ENCODE measurements around the gene EPHB1. TPM values are rescaled to one million over a fixed set of nuclear protein-coding genes. Genes with fewer than 3 reads are reported as not detected.

Gene EPHB1
- total RNA-seq, 1 donor from 2014 or later = 1.3 TPM

DNA sequence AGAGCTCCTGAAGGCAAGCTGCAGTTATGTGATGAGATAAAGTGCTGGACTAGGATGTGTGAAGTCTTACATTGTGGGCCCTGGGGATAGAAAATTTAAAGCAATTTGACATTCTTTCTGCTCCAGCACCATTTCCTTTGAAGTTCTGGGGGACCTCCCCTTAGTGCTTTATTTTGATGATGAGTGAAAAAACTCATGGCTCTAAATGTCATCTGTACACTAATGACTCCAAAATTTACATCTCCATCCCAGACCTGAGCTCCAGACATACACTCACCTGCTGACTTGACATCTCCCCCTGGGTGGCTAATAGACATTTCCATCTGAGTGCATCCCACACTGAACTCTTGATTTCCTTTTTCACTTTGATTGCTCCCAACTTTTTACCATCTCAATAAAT is 276.4 kb downstream of the EPHB1 start:
- DNase-seq (ENCODE audit: low spot score in 2 of 2, unreplicated experiment in 2 of 2) = no peak
- H3K9me3 Mint-ChIP-seq = peaks cover 29% of the 10 kb centered on the region
- no peaks in the 10 kb centered on the region for H3K27me3 Mint-ChIP-seq (ENCODE audit: low read depth)
- H3K4me3 Mint-ChIP-seq = no peak overlapping the region
- TF ChIP-seq, protein P1, sequence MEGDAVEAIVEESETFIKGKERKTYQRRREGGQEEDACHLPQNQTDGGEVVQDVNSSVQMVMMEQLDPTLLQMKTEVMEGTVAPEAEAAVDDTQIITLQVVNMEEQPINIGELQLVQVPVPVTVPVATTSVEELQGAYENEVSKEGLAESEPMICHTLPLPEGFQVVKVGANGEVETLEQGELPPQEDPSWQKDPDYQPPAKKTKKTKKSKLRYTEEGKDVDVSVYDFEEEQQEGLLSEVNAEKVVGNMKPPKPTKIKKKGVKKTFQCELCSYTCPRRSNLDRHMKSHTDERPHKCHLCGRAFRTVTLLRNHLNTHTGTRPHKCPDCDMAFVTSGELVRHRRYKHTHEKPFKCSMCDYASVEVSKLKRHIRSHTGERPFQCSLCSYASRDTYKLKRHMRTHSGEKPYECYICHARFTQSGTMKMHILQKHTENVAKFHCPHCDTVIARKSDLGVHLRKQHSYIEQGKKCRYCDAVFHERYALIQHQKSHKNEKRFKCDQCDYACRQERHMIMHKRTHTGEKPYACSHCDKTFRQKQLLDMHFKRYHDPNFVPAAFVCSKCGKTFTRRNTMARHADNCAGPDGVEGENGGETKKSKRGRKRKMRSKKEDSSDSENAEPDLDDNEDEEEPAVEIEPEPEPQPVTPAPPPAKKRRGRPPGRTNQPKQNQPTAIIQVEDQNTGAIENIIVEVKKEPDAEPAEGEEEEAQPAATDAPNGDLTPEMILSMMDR (IDR thresholded peaks at IDR 0.05; ENCODE audit: unreplicated experiment) = no peak
- no peaks in the 10 kb centered on the region for H3K4me1 Mint-ChIP-seq
- no peak overlapping the region for H3K27ac Mint-ChIP-seq
- H3K36me3 Mint-ChIP-seq = no peaks in the 10 kb centered on the region

DNA sequence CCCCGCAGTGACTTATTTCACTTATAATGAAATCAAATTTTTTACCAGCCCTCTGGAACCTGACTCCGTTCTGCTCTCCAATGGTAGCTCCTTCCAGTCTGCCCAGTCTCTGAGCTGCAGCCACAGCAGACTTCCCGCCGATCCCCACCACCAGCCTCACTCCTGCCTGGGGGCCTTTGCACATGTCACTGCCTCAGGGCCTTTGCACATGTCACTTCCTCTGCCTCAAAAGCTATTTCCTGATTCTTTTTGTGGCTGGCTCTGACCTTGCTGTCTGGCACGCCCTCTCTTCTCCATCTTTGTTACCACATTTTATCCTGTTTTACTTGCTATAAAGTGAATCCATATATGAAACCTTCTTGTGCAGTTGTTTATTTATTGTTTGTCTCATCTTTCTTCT is 277.4 kb downstream of the EPHB1 start:
- H3K4me3 Mint-ChIP-seq = no peak overlapping the region
- no peaks in the 10 kb centered on the region for H3K36me3 Mint-ChIP-seq
- no peaks in the 10 kb centered on the region for H3K4me1 Mint-ChIP-seq
- DNase-seq (ENCODE audit: low spot score in 2 of 2, unreplicated experiment in 2 of 2) = no peak
- TF ChIP-seq, protein P1 (IDR thresholded peaks at IDR 0.05; ENCODE audit: unreplicated experiment) = no peak
- H3K9me3 Mint-ChIP-seq = peaks cover 25% of the 10 kb centered on the region
- H3K27ac Mint-ChIP-seq = no peak overlapping the region
- H3K27me3 Mint-ChIP-seq (ENCODE audit: low read depth) = no peaks in the 10 kb centered on the region

DNA sequence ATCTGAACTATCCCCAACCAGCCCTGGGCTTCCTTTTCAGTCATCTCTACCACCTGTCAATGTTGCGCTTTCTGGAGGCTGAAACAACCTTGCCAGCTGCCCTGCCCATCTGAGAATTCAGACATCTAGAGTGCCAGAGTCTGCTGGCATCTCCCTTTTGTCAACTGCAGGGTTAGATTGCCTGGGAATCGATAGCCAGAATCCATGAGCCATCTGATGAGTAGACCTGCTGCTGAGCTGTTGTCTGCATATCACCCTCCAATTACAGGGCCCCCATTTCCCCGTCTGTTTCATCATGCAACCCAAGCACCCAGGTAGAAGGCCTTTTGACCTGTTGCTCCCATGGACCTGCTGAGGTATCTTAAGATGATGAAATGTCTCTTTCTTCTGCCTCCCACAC is 280.1 kb downstream of the EPHB1 start:
- Mint-ChIP-seq H3K9me3 (peaks cover 17% of the 10 kb centered on the region), H3K36me3 (no peaks in the 10 kb centered on the region), H3K4me1 (no peaks in the 10 kb centered on the region), H3K4me3 (no peak overlapping the region), H3K27me3 (ENCODE audit: low read depth) (peaks cover 9% of the 10 kb centered on the region), H3K27ac (no peak overlapping the region)
- TF ChIP-seq, protein P1 (IDR thresholded peaks at IDR 0.05; ENCODE audit: unreplicated experiment) = no peak
- no peak for DNase-seq (ENCODE audit: low spot score in 2 of 2, unreplicated experiment in 2 of 2)

DNA sequence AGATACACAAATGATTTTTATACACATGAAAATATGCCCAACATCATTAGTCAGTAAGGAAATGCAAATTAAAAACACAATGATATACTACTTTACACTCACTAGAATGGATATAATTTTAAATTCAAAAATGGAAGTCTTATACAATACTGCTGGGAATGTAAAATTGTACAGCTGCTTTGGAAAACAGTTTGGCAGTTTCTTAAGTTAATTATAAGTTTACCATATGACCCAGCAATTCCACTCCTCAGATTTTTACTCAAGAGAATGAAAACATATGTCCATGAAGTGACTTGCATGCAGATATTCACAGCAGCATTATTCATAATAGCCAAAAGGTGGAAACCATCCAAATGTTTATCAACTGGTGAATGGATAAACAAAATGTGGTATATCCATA is 281.3 kb downstream of the EPHB1 start:
- Mint-ChIP-seq H3K4me1 (no peaks in the 10 kb centered on the region), H3K27me3 (ENCODE audit: low read depth) (peaks cover 15% of the 10 kb centered on the region), H3K4me3 (no peak overlapping the region), H3K9me3 (peaks cover 17% of the 10 kb centered on the region), H3K27ac (no peak overlapping the region), H3K36me3 (no peaks in the 10 kb centered on the region)
- TF ChIP-seq, protein P1 (IDR thresholded peaks at IDR 0.05; ENCODE audit: unreplicated experiment) = no peak
- no peak for DNase-seq (ENCODE audit: low spot score in 2 of 2, unreplicated experiment in 2 of 2)

DNA sequence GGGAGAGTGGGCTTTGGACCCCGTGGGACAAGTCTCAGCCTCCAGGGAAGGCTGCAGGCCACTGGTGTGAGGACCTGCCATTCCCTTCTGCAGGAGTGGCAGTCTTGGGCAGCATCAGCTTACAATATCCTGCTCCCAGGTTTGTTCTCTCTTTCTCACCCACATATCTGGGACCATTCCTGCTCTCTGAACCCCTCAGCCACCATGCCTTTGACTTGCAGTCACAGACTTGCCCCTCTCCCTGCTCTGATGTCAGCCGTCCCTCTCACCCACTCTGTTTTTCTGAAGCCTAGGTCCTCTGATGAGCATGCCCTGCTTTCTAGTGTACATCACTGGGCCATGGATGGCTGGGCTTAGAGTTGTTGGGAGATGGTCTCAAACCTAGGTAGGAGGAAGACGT is 282.1 kb downstream of the EPHB1 start:
- H3K9me3 Mint-ChIP-seq = peaks cover 17% of the 10 kb centered on the region
- H3K4me3 Mint-ChIP-seq = no peak overlapping the region

More for the DNA sequence above, 282.1 kb downstream of the EPHB1 start:
- Mint-ChIP-seq H3K4me1 (no peaks in the 10 kb centered on the region), H3K27ac (no peak overlapping the region), H3K27me3 (ENCODE audit: low read depth) (peaks cover 22% of the 10 kb centered on the region), H3K36me3 (no peaks in the 10 kb centered on the region)
- TF ChIP-seq, protein P1 (IDR thresholded peaks at IDR 0.05; ENCODE audit: unreplicated experiment) = no peak
- no peak for DNase-seq (ENCODE audit: low spot score in 2 of 2, unreplicated experiment in 2 of 2)
